ENCODE results near the gene FAM167B. TPM values are rescaled to one million over a fixed set of nuclear protein-coding genes. Genes with fewer than 3 reads are reported as not detected.
A peak's percentile ranks its signal among the peaks of the same experiment; 100 is the strongest.

The FAM167B gene
- total and polyA plus RNA-seq, 4 donors, result 0.47 to 9.2 (median 3.8) TPM

- Histone ChIP-seq H3K4me3 (ENCODE audit: low read depth in 1 of 3, low read length in 3 of 3) (no peak overlapping the region), H3K4me1 (ENCODE audit: control insufficient read depth in 4 of 4, insufficient read depth in 4 of 4, low read length in 3 of 4) (no peaks in the 10 kb centered on the region), H3K9ac (ENCODE audit: low read depth in 1 of 2, low read length in 2 of 2) (no peak overlapping the region), H3K27me3 (ENCODE audit: control insufficient read depth in 4 of 4, insufficient read depth in 4 of 4, low read length in 3 of 4) (no peaks in the 10 kb centered on the region), H3K36me3 (ENCODE audit: control insufficient read depth in 4 of 4, insufficient read depth in 3 of 4, low read depth in 1 of 4, low read length in 3 of 4) (peaks cover 5 to 49% (median 32%) of the 10 kb centered on the region in 4 donors), H3K27ac (ENCODE audit: low read depth in 1 of 2, low read length in 2 of 2) (no peak overlapping the region), H3K9me3 (ENCODE audit: control insufficient read depth in 4 of 4, low read length in 3 of 4) (no peaks in the 10 kb centered on the region)
- WGBS, result 91% methylated on average over 8 of the region's 8 CpGs
- no peak for DNase-seq (ENCODE audit: low spot score)
- no peak for TF ChIP-seq JUND (IDR thresholded peaks at IDR 0.05)
- TF ChIP-seq CTCF (IDR thresholded peaks at IDR 0.05; ENCODE audit: low read depth, low read length, missing input control), result no peak
- TF ChIP-seq RXRA (IDR thresholded peaks at IDR 0.05), result no peak
- no peak for TF ChIP-seq MAX (IDR thresholded peaks at IDR 0.05)
- no peak for TF ChIP-seq HNF4A (conservative IDR thresholded peaks at IDR 0.05)
- TF ChIP-seq, protein P1, sequence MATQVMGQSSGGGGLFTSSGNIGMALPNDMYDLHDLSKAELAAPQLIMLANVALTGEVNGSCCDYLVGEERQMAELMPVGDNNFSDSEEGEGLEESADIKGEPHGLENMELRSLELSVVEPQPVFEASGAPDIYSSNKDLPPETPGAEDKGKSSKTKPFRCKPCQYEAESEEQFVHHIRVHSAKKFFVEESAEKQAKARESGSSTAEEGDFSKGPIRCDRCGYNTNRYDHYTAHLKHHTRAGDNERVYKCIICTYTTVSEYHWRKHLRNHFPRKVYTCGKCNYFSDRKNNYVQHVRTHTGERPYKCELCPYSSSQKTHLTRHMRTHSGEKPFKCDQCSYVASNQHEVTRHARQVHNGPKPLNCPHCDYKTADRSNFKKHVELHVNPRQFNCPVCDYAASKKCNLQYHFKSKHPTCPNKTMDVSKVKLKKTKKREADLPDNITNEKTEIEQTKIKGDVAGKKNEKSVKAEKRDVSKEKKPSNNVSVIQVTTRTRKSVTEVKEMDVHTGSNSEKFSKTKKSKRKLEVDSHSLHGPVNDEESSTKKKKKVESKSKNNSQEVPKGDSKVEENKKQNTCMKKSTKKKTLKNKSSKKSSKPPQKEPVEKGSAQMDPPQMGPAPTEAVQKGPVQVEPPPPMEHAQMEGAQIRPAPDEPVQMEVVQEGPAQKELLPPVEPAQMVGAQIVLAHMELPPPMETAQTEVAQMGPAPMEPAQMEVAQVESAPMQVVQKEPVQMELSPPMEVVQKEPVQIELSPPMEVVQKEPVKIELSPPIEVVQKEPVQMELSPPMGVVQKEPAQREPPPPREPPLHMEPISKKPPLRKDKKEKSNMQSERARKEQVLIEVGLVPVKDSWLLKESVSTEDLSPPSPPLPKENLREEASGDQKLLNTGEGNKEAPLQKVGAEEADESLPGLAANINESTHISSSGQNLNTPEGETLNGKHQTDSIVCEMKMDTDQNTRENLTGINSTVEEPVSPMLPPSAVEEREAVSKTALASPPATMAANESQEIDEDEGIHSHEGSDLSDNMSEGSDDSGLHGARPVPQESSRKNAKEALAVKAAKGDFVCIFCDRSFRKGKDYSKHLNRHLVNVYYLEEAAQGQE (IDR thresholded peaks at IDR 0.05), result no peak
- TF ChIP-seq TAF1 (conservative IDR thresholded peaks at IDR 0.05), result no peak
- no peak for TF ChIP-seq FOXA1 (IDR thresholded peaks at IDR 0.05)
- TF ChIP-seq, protein P2, sequence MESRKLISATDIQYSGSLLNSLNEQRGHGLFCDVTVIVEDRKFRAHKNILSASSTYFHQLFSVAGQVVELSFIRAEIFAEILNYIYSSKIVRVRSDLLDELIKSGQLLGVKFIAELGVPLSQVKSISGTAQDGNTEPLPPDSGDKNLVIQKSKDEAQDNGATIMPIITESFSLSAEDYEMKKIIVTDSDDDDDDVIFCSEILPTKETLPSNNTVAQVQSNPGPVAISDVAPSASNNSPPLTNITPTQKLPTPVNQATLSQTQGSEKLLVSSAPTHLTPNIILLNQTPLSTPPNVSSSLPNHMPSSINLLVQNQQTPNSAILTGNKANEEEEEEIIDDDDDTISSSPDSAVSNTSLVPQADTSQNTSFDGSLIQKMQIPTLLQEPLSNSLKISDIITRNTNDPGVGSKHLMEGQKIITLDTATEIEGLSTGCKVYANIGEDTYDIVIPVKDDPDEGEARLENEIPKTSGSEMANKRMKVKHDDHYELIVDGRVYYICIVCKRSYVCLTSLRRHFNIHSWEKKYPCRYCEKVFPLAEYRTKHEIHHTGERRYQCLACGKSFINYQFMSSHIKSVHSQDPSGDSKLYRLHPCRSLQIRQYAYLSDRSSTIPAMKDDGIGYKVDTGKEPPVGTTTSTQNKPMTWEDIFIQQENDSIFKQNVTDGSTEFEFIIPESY (IDR thresholded peaks at IDR 0.05), result no peak
Measured at GRCh38 chr1:32232558-32233304, 14.3 kb upstream of the FAM167B start.

DNA sequence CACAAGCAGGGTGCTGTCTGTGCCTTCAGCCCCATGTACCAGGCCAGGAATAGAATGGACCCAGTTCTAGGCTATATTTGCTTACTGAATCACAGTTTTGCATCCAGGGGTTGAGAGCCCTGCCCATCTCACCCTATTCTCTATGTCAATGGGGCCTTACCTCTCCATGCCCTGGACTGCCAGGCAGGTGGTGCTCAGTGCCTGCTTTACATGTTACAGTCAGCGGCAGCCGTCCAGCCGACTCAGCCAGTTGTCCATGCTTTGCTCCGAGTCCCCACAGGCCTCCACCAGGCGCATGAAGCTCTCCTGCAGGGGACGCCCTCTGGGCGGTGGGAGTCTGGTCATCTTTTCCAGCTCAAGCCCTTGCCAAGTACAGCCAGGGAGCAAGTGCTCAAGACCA, 12.2 kb upstream of the FAM167B start:
- peaks cover 5 to 31% (median 18%) of the 10 kb centered on the region in 4 donors for H3K36me3 ChIP-seq (ENCODE audit: control insufficient read depth in 4 of 4, insufficient read depth in 3 of 4, low read depth in 1 of 4, low read length in 3 of 4)
- H3K9ac ChIP-seq (ENCODE audit: low read depth in 1 of 2, low read length in 2 of 2), result no peak overlapping the region
- WGBS, result 88% methylated on average over 7 of the region's 7 CpGs
- no peaks in the 10 kb centered on the region for H3K4me1 ChIP-seq (ENCODE audit: control insufficient read depth in 4 of 4, insufficient read depth in 4 of 4, low read length in 3 of 4)
- no peak for DNase-seq (ENCODE audit: low spot score)
- no peaks in the 10 kb centered on the region for H3K9me3 ChIP-seq (ENCODE audit: control insufficient read depth in 4 of 4, low read length in 3 of 4)
- peak in 1 of 2 donors; percentile 35 for TF ChIP-seq RAD21 (IDR thresholded peaks at IDR 0.05)
- TF ChIP-seq FOXA2 (IDR thresholded peaks at IDR 0.05), result no peak
- H3K27ac ChIP-seq (ENCODE audit: low read depth in 1 of 2, low read length in 2 of 2), result no peak overlapping the region
- no peak overlapping the region for H3K4me3 ChIP-seq (ENCODE audit: low read depth in 1 of 3, low read length in 3 of 3)
- no peaks in the 10 kb centered on the region for H3K27me3 ChIP-seq (ENCODE audit: control insufficient read depth in 4 of 4, insufficient read depth in 4 of 4, low read length in 3 of 4)
